Neuronal stem cell (in vitro differentiated cells): ENCODE measurements around the gene CLDN9.

Experiments used
- DNase-seq: peaks from one replicate; pipeline ENCODE4 v3.0.0-alpha.2; 2013; ENCODE audit warnings: low spot score
- H2AFZ ChIP-seq: one replicate; pipeline ENCODE4 v1.6.1; 2013; ENCODE audit warnings: mild to moderate bottlenecking, low read length, inconsistent platforms
- H2AK5ac ChIP-seq: 2 replicates; pipeline ENCODE4 v1.6.1; 2013; ENCODE audit warnings: low read depth, mild to moderate bottlenecking, inconsistent platforms, low read length, moderate library complexity, mixed read lengths
- H2BK120ac ChIP-seq: 2 replicates; pipeline ENCODE4 v1.6.1; 2013; ENCODE audit warnings: low read depth, mild to moderate bottlenecking, inconsistent platforms, low read length, moderate library complexity, mixed read lengths
- H2BK12ac ChIP-seq: one replicate; pipeline ENCODE4 v1.6.1; 2013; ENCODE audit warnings: low read length, inconsistent platforms
- H2BK15ac ChIP-seq: 2 replicates; pipeline ENCODE4 v1.6.1; 2013; ENCODE audit warnings: mild to moderate bottlenecking, low read length, inconsistent platforms, mixed read lengths
- H2BK5ac ChIP-seq: one replicate; pipeline ENCODE4 v1.6.1; 2013; ENCODE audit warnings: inconsistent platforms, mild to moderate bottlenecking, low read length, moderate library complexity
- H3K14ac ChIP-seq: one replicate; pipeline ENCODE4 v1.6.1; 2013; ENCODE audit warnings: low read length, inconsistent platforms
- H3K18ac ChIP-seq: 2 replicates; pipeline ENCODE4 v1.6.1; 2013; ENCODE audit warnings: low read length, inconsistent platforms
- H3K23ac ChIP-seq: 2 replicates; pipeline ENCODE4 v1.6.1; 2013; ENCODE audit warnings: low read depth, mild to moderate bottlenecking, mixed read lengths, low read length, inconsistent platforms; ENCODE audit not compliant: poor library complexity
- H3K27ac ChIP-seq: replicated peaks from 3 replicates; pipeline ENCODE4 v1.5.1; 2013; ENCODE audit warnings: low read length, inconsistent platforms
- H3K27me3 ChIP-seq, 3 experiments: 2 replicates each; pipeline ENCODE4 v1.6.1; 2013; ENCODE audit warnings: low read length in 3 of 3, mild to moderate bottlenecking in 2 of 3, inconsistent platforms in 1 of 3, low read depth in 1 of 3, mixed read lengths in 1 of 3, moderate library complexity in 1 of 3; ENCODE audit not compliant: control insufficient read depth in 3 of 3, insufficient read depth in 3 of 3
- H3K36me3 ChIP-seq, 2 donors: replicated peaks in 1 of 2; 2 replicates each; pipeline ENCODE4 v1.6.1; 2013; ENCODE audit warnings: low read length in 2 of 2; ENCODE audit not compliant: control insufficient read depth in 2 of 2, insufficient read depth in 2 of 2
- H3K4ac ChIP-seq: 2 replicates; pipeline ENCODE4 v1.6.1; 2013; ENCODE audit warnings: inconsistent platforms, mild to moderate bottlenecking, low read length, moderate library complexity
- H3K4me1 ChIP-seq, 2 donors: 1 replicate in 1 of 2; 2 replicates in 1 of 2; pipeline ENCODE4 v1.6.1; 2013; ENCODE audit warnings: low read length in 2 of 2, low read depth in 1 of 2; ENCODE audit not compliant: control insufficient read depth in 2 of 2, insufficient read depth in 1 of 2
- H3K4me2 ChIP-seq: one replicate; pipeline ENCODE4 v1.6.1; 2013; ENCODE audit warnings: mild to moderate bottlenecking, low read length, inconsistent platforms; ENCODE audit not compliant: insufficient read depth, poor library complexity, severe bottlenecking
- H3K4me3 ChIP-seq, 2 donors: 2 replicates each; pipeline ENCODE4 v1.5.1; 2013; ENCODE audit warnings: low read length in 2 of 2, mild to moderate bottlenecking in 2 of 2, inconsistent platforms in 1 of 2, moderate library complexity in 1 of 2
- H3K79me1 ChIP-seq: one replicate; pipeline ENCODE4 v1.6.1; 2013; ENCODE audit warnings: low read depth, mild to moderate bottlenecking, inconsistent platforms, low read length, moderate library complexity
- H3K9ac ChIP-seq: one replicate; pipeline ENCODE4 v1.6.1; 2013; ENCODE audit warnings: mild to moderate bottlenecking, low read depth, low read length, inconsistent platforms; ENCODE audit not compliant: poor library complexity
- H3K9me3 ChIP-seq, 2 donors: replicated peaks in 1 of 2; 2 replicates each; pipeline versions ENCODE3 to v1.6.1; 2013; ENCODE audit warnings: low read length in 2 of 2, mild to moderate bottlenecking in 2 of 2, inconsistent platforms in 1 of 2, low read depth in 1 of 2, mixed read lengths in 1 of 2, moderate library complexity in 1 of 2; ENCODE audit not compliant: control insufficient read depth in 2 of 2, insufficient read depth in 1 of 2
- H4K8ac ChIP-seq: one replicate; pipeline ENCODE4 v1.6.1; 2013; ENCODE audit warnings: low read depth, mild to moderate bottlenecking, inconsistent platforms, low read length, moderate library complexity
- H4K91ac ChIP-seq: one replicate; pipeline ENCODE4 v1.6.1; 2013; ENCODE audit warnings: low read length, low read depth, mild to moderate bottlenecking, inconsistent platforms; ENCODE audit not compliant: poor library complexity
- WGBS, 2 donors: extraction: QIAGEN DNeasy Blood & Tissue Kit; methylation state at CpG; one replicate each; pipeline ENCODE4 v1.1.7; 2013; ENCODE audit warnings: missing lambda C conversion rate in 2 of 2, mixed read lengths in 1 of 2; ENCODE audit not compliant: insufficient read length in 2 of 2, insufficient replicate concordance in 1 of 2; ENCODE audit errors: extremely low coverage in 2 of 2; 5-methylcytosine and 5-hydroxymethylcytosine counted together

The CLDN9 gene

DNA sequence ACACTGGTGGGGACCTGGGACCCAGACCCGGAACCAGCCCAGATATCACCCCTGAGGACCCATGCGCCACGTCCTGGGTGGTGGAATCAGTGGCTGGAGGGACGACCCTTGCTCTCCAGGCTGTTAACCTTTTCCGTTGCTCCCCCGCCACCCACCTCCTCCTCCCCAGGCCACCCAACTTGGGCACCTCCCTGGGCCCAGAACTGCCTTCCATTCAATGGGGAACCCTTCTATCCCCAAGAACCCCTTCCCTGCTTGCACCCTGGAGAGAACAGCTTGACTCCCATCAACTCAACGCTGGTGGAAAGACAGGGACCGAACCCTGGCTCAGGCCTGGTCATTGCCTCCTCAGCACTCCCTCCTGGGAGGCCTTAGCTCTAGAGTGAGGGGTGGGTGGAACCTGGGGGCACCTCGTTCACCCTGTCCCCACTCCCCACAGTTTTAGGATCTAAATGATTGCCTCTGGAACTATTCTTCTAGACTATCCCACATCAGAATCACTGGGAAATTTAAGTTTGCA, 47.1 kb downstream of the CLDN9 start:
- Histone ChIP-seq H3K9ac (peak overlapping the region; percentile 89), H3K4me2 (peak overlapping the region; percentile 64), H3K4me3 (peak overlapping the region; percentile 58), H3K27ac (peak overlapping the region; percentile 42), H4K8ac (peak overlapping the region; percentile 86), H2BK120ac (no peak overlapping the region), H3K14ac (peak overlapping the region; percentile 58), H4K91ac (peak overlapping the region; percentile 79), H2AK5ac (peak overlapping the region; percentile 53), H3K23ac (peak overlapping the region; percentile 87), H3K18ac (peak overlapping the region; percentile 96), H2BK5ac (peak overlapping the region; percentile 1), H2BK12ac (no peak overlapping the region), H3K4ac (no peak overlapping the region), H2AFZ (peak overlapping the region; percentile 93), H3K36me3 (peaks cover under 1 to 7% of the 10 kb centered on the region in 2 donors), H3K27me3 (peaks cover 0 to 13% (median 0%) of the 10 kb centered on the region in 3 experiments), H3K79me1 (peaks cover 1% of the 10 kb centered on the region), H3K9me3 (no peaks in the 10 kb centered on the region), H2BK15ac (peak overlapping the region; percentile 69), H3K4me1 (peaks cover 5 to 7% of the 10 kb centered on the region in 2 donors)
- no peak for DNase-seq
- no CpG with 5 or more reads among the region's 9 CpGs for WGBS, 2 donors

DNA sequence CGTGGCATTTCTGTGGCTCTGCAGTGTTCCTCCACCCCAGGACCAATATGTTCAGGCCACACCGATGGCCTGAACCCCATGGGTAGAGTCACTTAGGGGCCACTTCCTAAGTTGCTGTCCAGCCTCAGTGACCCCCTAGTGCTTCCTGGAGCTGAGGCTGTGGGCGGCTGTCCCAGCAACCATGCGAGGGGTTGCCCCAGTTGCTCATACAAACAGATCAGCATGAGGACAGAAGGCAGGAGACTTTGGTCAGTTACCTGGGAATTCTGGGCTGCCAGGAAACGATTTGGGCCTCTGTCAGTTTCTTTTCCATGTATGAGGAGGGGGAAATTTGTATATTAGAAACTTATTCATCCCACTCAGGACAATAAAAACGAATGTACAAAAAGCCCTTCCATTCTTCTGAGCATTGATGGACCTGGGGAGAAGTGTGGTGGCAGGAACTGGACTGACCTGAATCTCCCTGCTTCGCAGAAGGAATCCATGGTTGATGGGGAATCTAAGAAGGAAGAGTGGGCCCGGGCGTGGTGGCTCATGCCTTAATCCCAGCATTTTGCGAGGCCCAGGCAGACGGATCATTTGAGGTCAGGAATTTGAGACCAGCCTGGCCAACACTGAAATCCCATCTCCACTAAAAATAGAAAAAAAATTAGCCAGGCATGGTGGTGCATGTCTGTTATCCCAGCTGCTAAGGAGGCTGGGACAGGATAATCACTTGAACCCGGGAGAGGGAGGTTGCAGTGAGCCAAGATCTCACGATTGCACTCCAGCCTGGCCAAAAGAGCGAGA, 47.8 kb downstream of the CLDN9 start:
- no peak overlapping the region for H4K91ac ChIP-seq
- H2BK15ac ChIP-seq, result no peak overlapping the region
- H2AFZ ChIP-seq, result no peak overlapping the region
- no peak overlapping the region for H3K27ac ChIP-seq
- no peak overlapping the region for H2BK120ac ChIP-seq
- peaks cover 0 to 13% (median 0%) of the 10 kb centered on the region in 3 experiments for H3K27me3 ChIP-seq
- H3K14ac ChIP-seq, result no peak overlapping the region
- no CpG with 5 or more reads among the region's 14 CpGs for WGBS, 2 donors
- H3K23ac ChIP-seq, result no peak overlapping the region
- peaks cover 1% of the 10 kb centered on the region for H3K79me1 ChIP-seq
- H3K4me1 ChIP-seq, result peaks cover 5 to 10% of the 10 kb centered on the region in 2 donors
- DNase-seq, result no peak
- peaks cover 0 to under 1% of the 10 kb centered on the region in 2 donors for H3K36me3 ChIP-seq
- no peak overlapping the region for H2BK5ac ChIP-seq
- no peak overlapping the region for H3K18ac ChIP-seq
- no peak overlapping the region for H3K9ac ChIP-seq
- H3K4me2 ChIP-seq, result no peak overlapping the region
- no peak overlapping the region for H2BK12ac ChIP-seq
- no peaks in the 10 kb centered on the region for H3K9me3 ChIP-seq
- H3K4me3 ChIP-seq, result no peak overlapping the region
- H3K4ac ChIP-seq, result no peak overlapping the region
- H4K8ac ChIP-seq, result no peak overlapping the region
- no peak overlapping the region for H2AK5ac ChIP-seq

DNA sequence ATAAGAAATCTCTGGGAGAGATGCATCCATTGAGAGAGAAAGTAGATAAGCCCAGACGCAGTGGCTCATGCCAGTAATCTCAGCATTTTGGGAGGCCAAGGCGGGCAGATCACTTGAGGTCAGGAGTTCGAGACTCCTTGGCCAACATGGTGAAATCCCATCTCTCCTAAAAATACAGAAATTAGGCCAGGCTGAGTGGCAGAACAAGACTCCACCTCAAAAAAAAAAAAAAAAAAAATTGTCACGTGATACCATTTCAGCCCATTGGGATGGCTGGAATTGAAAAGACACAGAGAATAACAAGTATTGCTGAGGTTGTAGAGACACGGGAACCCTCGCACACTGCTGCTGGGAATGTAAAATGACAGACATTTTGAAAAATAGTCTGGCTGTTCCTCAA, 49.8 kb downstream of the CLDN9 start:
- Histone ChIP-seq H2BK120ac (no peak overlapping the region), H3K18ac (no peak overlapping the region), H3K27ac (no peak overlapping the region), H2AK5ac (no peak overlapping the region), H2AFZ (no peak overlapping the region), H3K79me1 (peaks cover 1% of the 10 kb centered on the region), H3K36me3 (no peaks in the 10 kb centered on the region), H3K9ac (no peak overlapping the region), H2BK12ac (no peak overlapping the region), H3K9me3 (no peaks in the 10 kb centered on the region), H3K14ac (no peak overlapping the region), H4K8ac (no peak overlapping the region), H3K4ac (no peak overlapping the region), H3K4me1 (peaks cover 5 to 10% of the 10 kb centered on the region in 2 donors), H3K27me3 (peaks cover 0 to 12% (median 10%) of the 10 kb centered on the region in 3 experiments), H3K4me2 (no peak overlapping the region), H3K23ac (no peak overlapping the region), H4K91ac (no peak overlapping the region), H2BK5ac (no peak overlapping the region), H2BK15ac (no peak overlapping the region), H3K4me3 (no peak overlapping the region)
- WGBS, 2 donors, result no CpG with 5 or more reads among the region's 6 CpGs
- DNase-seq, result no peak

DNA sequence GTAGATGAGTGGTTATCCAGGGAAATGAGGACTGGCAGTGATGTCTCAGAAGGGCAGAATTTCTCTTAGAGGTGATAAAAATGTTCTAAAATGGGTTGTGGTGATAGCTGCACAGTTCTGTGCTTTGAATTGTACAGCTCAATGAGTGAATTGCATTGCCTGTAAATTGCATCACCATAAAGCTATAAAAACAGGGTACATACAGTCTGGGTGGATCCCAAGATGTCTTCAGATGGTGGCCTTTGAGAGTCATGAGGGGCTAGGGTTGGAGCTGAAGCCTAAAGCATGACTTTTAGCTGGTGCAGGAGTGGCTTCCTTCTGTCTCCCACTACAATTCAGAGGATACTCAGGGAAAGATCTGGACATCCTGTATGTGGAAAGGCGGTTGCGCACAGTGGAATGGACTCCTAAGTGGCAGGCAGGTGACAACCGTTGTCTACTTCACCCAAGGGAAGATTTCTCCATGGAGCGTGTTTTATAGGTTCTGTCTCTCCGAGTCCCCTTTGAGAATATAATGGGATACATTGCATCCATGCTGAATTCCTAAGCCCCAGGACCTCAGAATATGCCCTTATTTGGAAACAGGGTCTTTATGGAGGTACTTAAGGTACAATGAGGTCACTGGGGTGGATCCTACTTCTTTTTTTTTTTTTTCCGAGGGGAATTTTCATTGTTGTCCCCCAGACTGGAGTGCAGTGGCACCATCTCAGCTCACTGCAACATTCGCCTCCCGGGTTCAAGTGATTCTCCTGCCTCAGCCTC, 51.1 kb downstream of the CLDN9 start:
- no peak for DNase-seq
- Histone ChIP-seq H3K9me3 (no peaks in the 10 kb centered on the region), H3K14ac (no peak overlapping the region), H2AK5ac (no peak overlapping the region), H4K8ac (no peak overlapping the region), H3K4ac (no peak overlapping the region), H3K4me3 (no peak overlapping the region), H2BK5ac (no peak overlapping the region), H3K23ac (no peak overlapping the region), H3K18ac (no peak overlapping the region), H3K9ac (no peak overlapping the region), H2BK120ac (no peak overlapping the region), H4K91ac (no peak overlapping the region), H3K27ac (no peak overlapping the region), H3K36me3 (no peaks in the 10 kb centered on the region), H2BK15ac (no peak overlapping the region), H3K4me2 (no peak overlapping the region), H2AFZ (no peak overlapping the region), H3K27me3 (peaks cover 0 to 17% (median 0%) of the 10 kb centered on the region in 3 experiments), H3K79me1 (peaks cover 1% of the 10 kb centered on the region), H2BK12ac (no peak overlapping the region), H3K4me1 (peaks cover 5 to 8% of the 10 kb centered on the region in 2 donors)
- WGBS, 2 donors, result no CpG with 5 or more reads among the region's 8 CpGs
